PC-9 (cell line): ENCODE results near the gene PSMD3. TPM values are rescaled to one million over a fixed set of nuclear protein-coding genes. Genes with fewer than 3 reads are reported as not detected.

ENCODE experiments used
- BruUV-seq: library from RNA; stranded (reverse); fragments of 400-500 nt; replicated peaks from 2 replicates; lab custom pipeline; 2021; lab: Mats Ljungman, UMichigan
- CTCF ChIA-PET: fragments of 300-600 bp; sonication (Branson Sonifier 250); formaldehyde crosslinking; loops from one replicate; lab custom pipeline; 2022; ENCODE audit warnings: antibody characterized with exemption; lab: Charles Lee
- POLR2A ChIA-PET: fragments of 300-600 bp; sonication (Branson Sonifier 250); formaldehyde crosslinking; loops from one replicate; lab custom pipeline; 2022; ENCODE audit warnings: antibody characterized with exemption; ENCODE audit not compliant: unreplicated experiment; lab: Charles Lee
- DNase-seq, 2 experiments: peaks; one replicate each; pipeline versions ENCODE4 v3.0.0 to v3.0.0-alpha.2; 2015 to 2022; ENCODE audit warnings: mixed read lengths in 1 of 2
- H2AFZ ChIP-seq: fragments of 200-600 bp; sonication (generic); 2 replicates; pipeline ENCODE4 v1.8.1; 2017; ENCODE audit warnings: antibody characterized with exemption
- H3F3A ChIP-seq: fragments of 200-600 bp; sonication (generic); 2 replicates; pipeline ENCODE4 v1.8.1; 2017; ENCODE audit warnings: antibody characterized with exemption, mild to moderate bottlenecking, low read depth; ENCODE audit not compliant: insufficient read depth
- H3K27ac ChIP-seq: fragments of 200-600 bp; sonication (generic); 2 replicates; pipeline ENCODE4 v1.6.1; 2016; ENCODE audit warnings: mixed run types
- H3K27me3 ChIP-seq: fragments of 200-600 bp; sonication (generic); 2 replicates; pipeline ENCODE4 v1.6.1; 2016; ENCODE audit warnings: low read depth, mixed run types; ENCODE audit not compliant: insufficient read depth
- H3K36me3 ChIP-seq: fragments of 200-600 bp; sonication (generic); 2 replicates; pipeline ENCODE4 v1.6.1; 2016; ENCODE audit warnings: low read depth, mixed run types
- H3K4me1 ChIP-seq: fragments of 200-600 bp; sonication (generic); replicated peaks from 2 replicates; pipeline ENCODE4 v1.6.1; 2016; ENCODE audit warnings: mixed run types; ENCODE audit not compliant: insufficient read depth
- H3K4me2 ChIP-seq: fragments of 200-600 bp; sonication (generic); 2 replicates; pipeline ENCODE4 v1.6.1; 2017; ENCODE audit warnings: mixed run types
- H3K4me3 ChIP-seq: fragments of 200-600 bp; sonication (generic); 2 replicates; pipeline ENCODE4 v1.6.1; 2016; ENCODE audit warnings: mixed run types
- H3K79me2 ChIP-seq: fragments of 200-600 bp; sonication (generic); 2 replicates; pipeline ENCODE4 v1.6.1; 2017; ENCODE audit warnings: low read depth, mixed run types
- H3K9me2 ChIP-seq: fragments of 200-600 bp; sonication (generic); 2 replicates; pipeline ENCODE4 v1.8.1; 2017; ENCODE audit warnings: mild to moderate bottlenecking; ENCODE audit not compliant: insufficient read depth
- H3K9me3 ChIP-seq: fragments of 200-600 bp; sonication (generic); 2 replicates; pipeline ENCODE4 v1.8.1; 2016; ENCODE audit warnings: low read depth; ENCODE audit not compliant: insufficient read depth
- H4K20me1 ChIP-seq: fragments of 200-600 bp; sonication (generic); 2 replicates; pipeline ENCODE4 v1.8.1; 2017; ENCODE audit not compliant: insufficient read depth
- CTCF ChIP-seq: fragments of 200-600 bp; sonication (generic); conservative IDR thresholded peaks from 2 replicates; pipeline ENCODE4 v1.6.1; 2017; ENCODE audit warnings: mixed run types, antibody characterized with exemption, mild to moderate bottlenecking, moderate library complexity
- EZH2 ChIP-seq: fragments of 200-600 bp; sonication (generic); IDR thresholded peaks from 2 replicates; pipeline ENCODE4 v1.8.0; 2017; ENCODE audit warnings: antibody characterized with exemption, low read depth
- intact Hi-C: fragments of 100-400 bp; cut with micrococcal nuclease; formaldehyde crosslinking; loops from one replicate; pipeline ENCODE4 v1.10.0; 2022; ENCODE audit not compliant: unreplicated experiment
- total RNA-seq: library from RNA; stranded (reverse); gene quantifications from 2 replicates; pipeline ENCODE4 v1.2.3, GENCODE V29; 2021

The PSMD3 gene
- total RNA-seq, 1 experiment from 2014 or later, result 130 TPM

GRCh38 chr17:40014375-40014980 lies 33.9 kb downstream of the PSMD3 start:
- no peaks in the 10 kb centered on the region for H3K9me2 ChIP-seq
- H3F3A ChIP-seq, result peaks cover 8% of the 10 kb centered on the region; the same call in 1 of the 2 replicates
- TF ChIP-seq EZH2, result no peak
- TF ChIP-seq CTCF, result no peak
- ChIA-PET CTCF (interaction anchor here (0.6 kb wide), 1 partner anchor 61 kb away, joined by 3 read pairs; no protein-coding TSS in a partner anchor), POLR2A (interaction anchor here (0.9 kb wide), 1 partner anchor 86 kb away, joined by 5 read pairs; the partner anchor contains the start of gene NR1D1)
- no TSS peak for BruUV-seq
- DNase-seq, result no peak
- no peak overlapping the region for H3K4me3 ChIP-seq
- H4K20me1 ChIP-seq, result no peaks in the 10 kb centered on the region
- no peaks in the 10 kb centered on the region for H3K79me2 ChIP-seq
- peaks cover 14% of the 10 kb centered on the region for H3K4me1 ChIP-seq
- no peak overlapping the region for H3K4me2 ChIP-seq
- intact Hi-C loops, result no loop called here
- H2AFZ ChIP-seq, result no peak overlapping the region
- no peak overlapping the region for H3K27ac ChIP-seq
- H3K36me3 ChIP-seq, result peaks cover 4% of the 10 kb centered on the region; the same call in 1 of the 2 replicates
- H3K9me3 ChIP-seq, result no peaks in the 10 kb centered on the region
- no peaks in the 10 kb centered on the region for H3K27me3 ChIP-seq

- Histone ChIP-seq H3K79me2 (no peaks in the 10 kb centered on the region), H3K9me2 (no peaks in the 10 kb centered on the region), H3F3A (peaks cover 3% of the 10 kb centered on the region; the same call in 1 of the 2 replicates), H3K4me3 (no peak within 1 kb of the TSS), H3K36me3 (peaks cover 4% of the 10 kb centered on the region; the same call in 1 of the 2 replicates), H4K20me1 (no peaks in the 10 kb centered on the region), H3K9me3 (no peaks in the 10 kb centered on the region), H3K27me3 (no peaks in the 10 kb centered on the region), H2AFZ (no peak within 1 kb of the TSS), H3K27ac (no peak within 1 kb of the TSS), H3K4me1 (peaks cover 12% of the 10 kb centered on the region), H3K4me2 (no peak within 1 kb of the TSS)
- BruUV-seq, result no TSS peak
- TF ChIP-seq EZH2 (no peak), CTCF (no peak)
- ChIA-PET POLR2A (interaction anchor here (0.9 kb wide), 1 partner anchor 85 kb away, joined by 5 read pairs; the partner anchor contains the start of gene NR1D1), CTCF (interaction anchor here (0.5 to 1.7 kb wide), 3 partner anchors 11 to 92 kb away, joined by 3 to 6 read pairs (median 5); no protein-coding TSS in a partner anchor)
- intact Hi-C loops, result no loop called here
- DNase-seq, result no peak
Observed at GRCh38 chr17:40015005-40015997, 34.7 kb downstream of the PSMD3 start, which contains the start of gene CSF3. Gene CSF3, plus strand, starts transcription at chr17:40015440. Its CDS starts 35 bp downstream, at chr17:40015475.
